NCI-H1048 (cell line): ENCODE measurements around the gene ZNF362.
"Not testable (repeated sequence)": the region's sequence is repeated elsewhere in the genome, so short reads cannot be mapped to it uniquely, and the experiment has no call there.

Source experiments
- DNase-seq: peaks from one replicate; lab custom pipeline; 2025; lab: John Stamatoyannopoulos, UW

The ZNF362 gene, protein sequence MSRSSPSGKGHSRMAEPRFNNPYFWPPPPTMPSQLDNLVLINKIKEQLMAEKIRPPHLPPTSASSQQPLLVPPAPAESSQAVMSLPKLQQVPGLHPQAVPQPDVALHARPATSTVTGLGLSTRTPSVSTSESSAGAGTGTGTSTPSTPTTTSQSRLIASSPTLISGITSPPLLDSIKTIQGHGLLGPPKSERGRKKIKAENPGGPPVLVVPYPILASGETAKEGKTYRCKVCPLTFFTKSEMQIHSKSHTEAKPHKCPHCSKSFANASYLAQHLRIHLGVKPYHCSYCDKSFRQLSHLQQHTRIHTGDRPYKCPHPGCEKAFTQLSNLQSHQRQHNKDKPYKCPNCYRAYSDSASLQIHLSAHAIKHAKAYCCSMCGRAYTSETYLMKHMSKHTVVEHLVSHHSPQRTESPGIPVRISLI

DNA sequence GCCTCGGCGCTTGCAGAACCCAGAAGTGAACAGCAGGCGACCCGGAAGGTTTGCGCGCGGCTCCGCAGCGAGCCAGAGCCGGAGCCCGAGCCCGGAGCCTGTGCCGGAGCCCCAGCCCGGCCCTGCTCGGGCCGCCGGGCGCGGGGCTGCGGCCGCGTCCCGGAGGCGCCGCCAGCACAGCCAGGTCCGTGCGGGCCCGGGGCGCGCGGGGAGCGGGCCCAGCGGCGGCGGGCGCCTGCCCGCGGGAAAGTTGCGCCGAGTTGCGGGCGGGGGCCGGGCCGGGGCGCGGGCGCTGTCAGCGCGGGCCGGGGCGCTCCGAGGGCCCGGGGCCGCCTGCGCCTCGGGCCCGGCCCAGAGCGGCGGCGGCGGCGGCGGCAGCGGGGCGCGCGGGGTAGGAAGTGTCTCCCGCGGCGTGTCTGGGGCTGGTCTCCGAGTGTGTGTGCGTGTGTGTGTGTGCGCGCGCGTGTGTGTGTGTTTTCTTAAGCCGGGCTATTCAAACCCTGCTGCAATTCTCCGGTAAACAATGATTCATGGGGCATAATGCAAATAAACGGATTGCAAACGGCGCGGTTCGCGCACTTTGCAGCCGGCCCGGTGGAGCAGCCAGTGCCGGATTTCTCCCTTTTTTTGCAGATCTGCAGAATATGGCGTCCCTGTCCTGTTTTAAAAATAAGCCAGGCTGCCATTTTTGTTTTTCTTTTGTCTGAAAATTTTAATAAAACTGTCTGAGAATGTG, at the start of gene ZNF362:
Gene ZNF362, plus strand, starts transcription at position 22 of the 736 bp plus-strand sequence. CDS start 14,083 bp downstream, outside the sequence.
- peak; percentile 44 for DNase-seq

DNA sequence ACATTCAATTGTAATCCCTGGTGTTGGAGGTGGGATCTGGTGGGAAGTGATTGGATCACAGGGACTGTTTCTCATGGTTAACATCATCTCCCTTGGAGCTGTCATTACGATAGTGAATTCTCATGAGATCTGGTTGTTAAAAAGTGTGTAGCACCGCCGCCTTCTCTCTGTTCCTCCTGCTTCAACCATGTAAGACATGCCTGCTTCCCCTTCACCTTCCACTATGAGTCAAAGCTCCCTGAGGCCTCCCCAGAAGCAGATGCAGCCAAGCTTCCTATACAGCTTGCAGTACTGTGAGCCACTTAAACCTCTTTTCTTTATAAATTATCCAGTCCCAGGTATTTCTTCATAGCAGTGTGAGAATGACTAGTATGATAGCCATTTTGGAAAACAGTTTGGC, 44.3 kb upstream of the ZNF362 start:
- DNase-seq, result no peak

DNA sequence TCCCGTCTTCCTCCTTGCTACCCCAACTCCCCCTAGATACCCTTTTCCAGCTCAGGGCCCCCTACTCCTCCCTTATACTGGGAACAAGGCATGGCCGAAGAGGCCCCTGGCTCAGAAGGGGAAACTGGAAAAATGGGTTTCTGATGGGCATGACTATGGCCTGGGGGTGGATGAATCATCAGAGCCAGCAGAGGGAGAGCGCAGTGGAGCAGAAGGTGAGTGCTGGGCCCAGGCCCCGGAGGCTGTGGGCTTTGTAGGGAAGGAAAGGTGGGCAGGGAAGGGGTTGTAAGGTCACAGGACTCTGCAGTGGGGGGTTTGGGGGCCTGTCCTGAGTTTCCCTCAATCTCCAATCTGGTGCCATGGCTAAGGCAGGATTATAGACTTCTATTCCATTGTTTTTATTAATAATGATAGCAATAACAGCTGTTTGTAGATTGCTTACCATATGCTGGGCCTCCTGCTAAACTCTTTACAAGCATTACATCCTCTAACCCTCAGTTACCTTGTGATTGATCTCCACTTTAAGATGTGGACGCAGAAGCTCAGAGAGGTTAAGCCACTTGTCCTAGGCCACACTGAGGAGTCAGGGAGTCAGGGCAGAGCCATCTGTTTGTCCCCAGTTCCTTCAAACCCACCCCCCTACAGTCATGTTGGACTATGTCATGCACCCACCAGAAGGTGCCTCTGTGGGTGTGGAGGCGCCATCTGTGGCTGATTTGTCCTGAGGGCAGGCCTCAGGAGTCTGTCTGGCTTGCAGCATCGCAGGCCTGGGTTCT, 36.2 kb upstream of the ZNF362 start:
- DNase-seq, result no peak

- no peak for DNase-seq
Observed at GRCh38 chr1:33220676-33221384, 35.5 kb upstream of the ZNF362 start.

- no peak for DNase-seq
Observed at GRCh38 chr1:33221385-33221758, 34.9 kb upstream of the ZNF362 start.

- DNase-seq, result no peak
Observed at GRCh38 chr1:33222381-33222780, 33.9 kb upstream of the ZNF362 start.

- DNase-seq, result no peak
Observed at GRCh38 chr1:33224166-33224707, 32.1 kb upstream of the ZNF362 start.

- no peak for DNase-seq
Observed at GRCh38 chr1:33225586-33225985, 30.7 kb upstream of the ZNF362 start.

GRCh38 chr1:33228935-33229487, 27.3 kb upstream of the ZNF362 start:
- DNase-seq, result no peak

- no peak for DNase-seq
Observed at GRCh38 chr1:33231166-33231565, 25.1 kb upstream of the ZNF362 start.

DNA sequence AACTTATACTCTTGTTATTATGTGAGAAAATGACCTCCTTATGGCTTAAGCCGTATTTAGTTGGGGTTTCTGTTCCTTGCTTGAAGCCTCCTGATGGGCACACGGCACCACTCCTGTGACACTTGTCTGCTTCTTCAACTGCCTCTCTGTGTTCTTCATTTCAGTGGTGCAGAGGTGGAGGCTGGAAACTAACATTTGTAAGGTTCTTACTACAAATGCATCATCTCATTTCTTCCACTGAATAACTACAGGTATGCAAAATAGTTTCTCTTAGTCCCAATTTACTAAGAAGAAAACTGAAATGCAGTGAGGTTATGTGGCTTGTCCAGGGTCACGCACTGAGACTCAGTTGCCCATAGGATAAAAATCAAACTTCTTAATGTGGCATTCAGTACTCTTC, 23.6 kb upstream of the ZNF362 start:
- DNase-seq, result no peak

- no peak for DNase-seq
Observed at GRCh38 chr1:33234131-33234530, 22.2 kb upstream of the ZNF362 start.

GRCh38 chr1:33234588-33234990, 21.7 kb upstream of the ZNF362 start:
- DNase-seq, result no peak

- DNase-seq, result no peak
Observed at GRCh38 chr1:33235521-33235920, 20.8 kb upstream of the ZNF362 start.

DNA sequence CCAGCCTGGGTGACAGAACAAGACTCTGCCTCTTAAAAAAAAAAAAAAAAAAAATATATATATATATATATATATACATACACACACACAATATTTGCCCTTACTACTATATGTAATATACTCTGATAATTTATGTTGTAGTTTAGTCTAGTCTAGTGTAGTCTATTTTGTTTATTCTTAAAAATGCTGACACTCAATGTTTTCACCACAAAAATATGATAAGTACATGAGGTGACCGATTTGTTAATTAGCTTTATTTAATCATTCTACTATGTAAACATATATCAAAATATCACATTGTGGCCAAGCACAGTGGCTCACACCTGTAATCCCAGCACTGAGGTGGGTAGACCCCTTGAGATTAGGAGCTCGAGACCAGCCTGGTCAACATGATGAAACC, 19.8 kb upstream of the ZNF362 start:
- DNase-seq, result no peak

GRCh38 chr1:33237579-33237978, 18.7 kb upstream of the ZNF362 start:
- no peak for DNase-seq

- DNase-seq, result not testable (repeated sequence)
Observed at GRCh38 chr1:33238194-33238724, 18.0 kb upstream of the ZNF362 start.

DNA sequence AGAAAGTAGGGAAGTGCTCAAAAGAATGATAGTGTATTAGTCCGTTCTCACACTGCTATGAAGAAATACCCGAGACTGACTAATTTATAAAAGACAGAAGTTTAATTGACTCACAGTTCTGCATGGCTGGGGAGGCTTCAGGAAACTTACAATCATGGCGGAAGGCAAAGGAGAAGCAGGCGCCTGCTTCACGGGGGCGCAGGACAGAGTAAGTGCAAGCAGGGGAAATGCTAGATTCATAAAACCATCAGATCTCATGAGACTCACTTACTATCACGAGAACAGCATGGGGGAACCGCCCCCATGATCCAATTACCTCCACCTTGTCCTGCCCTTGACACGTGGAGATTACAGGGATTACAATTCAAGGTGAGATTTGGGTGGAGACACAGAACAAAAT, 16.9 kb upstream of the ZNF362 start:
- not testable (repeated sequence) for DNase-seq

- DNase-seq, result no peak
Observed at GRCh38 chr1:33241866-33242265, 14.4 kb upstream of the ZNF362 start.

- no peak for DNase-seq
Observed at GRCh38 chr1:33242652-33243051, 13.6 kb upstream of the ZNF362 start.
